ENCODE measurements around the gene AJM1.

Gene AJM1

GRCh38 chr9:136860933-136861873 lies 18.9 kb downstream of the AJM1 start:
- peaks cover 34% of the 10 kb centered on the region for H3K36me3 ChIP-seq (ENCODE audit: control insufficient read depth, low read length)
- no peaks in the 10 kb centered on the region for H3K9me2 ChIP-seq (replicated peaks; ENCODE audit: control insufficient read depth, low read length)
- no peaks in the 10 kb centered on the region for H3K27me3 ChIP-seq (ENCODE audit: control insufficient read depth, low read length)
- no peaks in the 10 kb centered on the region for H3F3A ChIP-seq (ENCODE audit: control insufficient read depth, insufficient read depth)
- H3K4me1 ChIP-seq (ENCODE audit: control insufficient read depth, low read length): peaks cover 8% of the 10 kb centered on the region
- peaks cover 18% of the 10 kb centered on the region for H3K79me2 ChIP-seq (ENCODE audit: control insufficient read depth, low read length)
- H3K27ac ChIP-seq (ENCODE audit: low read depth, low read length): no peak overlapping the region
- H3K4me3 ChIP-seq (ENCODE audit: low read length): no peak overlapping the region
- TF ChIP-seq CTCF (IDR thresholded peaks at IDR 0.05; ENCODE audit: low read depth, low read length, poor library complexity, severe bottlenecking): no peak
- no peak for TF ChIP-seq EZH2phosphoT487 (IDR thresholded peaks at IDR 0.05; ENCODE audit: borderline replicate concordance, low read length)
- H4K20me1 ChIP-seq (ENCODE audit: control insufficient read depth, insufficient read depth, low read depth, low read length): no peaks in the 10 kb centered on the region
- H3K4me2 ChIP-seq (ENCODE audit: low read length): no peak overlapping the region
- H3K9me3 ChIP-seq (ENCODE audit: control insufficient read depth, insufficient read depth, low read length): no peaks in the 10 kb centered on the region

GRCh38 chr9:136861874-136862457 lies 19.7 kb downstream of the AJM1 start:
- Histone ChIP-seq H3K4me1 (ENCODE audit: control insufficient read depth, low read length) (peaks cover 12% of the 10 kb centered on the region), H3K9me2 (replicated peaks; ENCODE audit: control insufficient read depth, low read length) (no peaks in the 10 kb centered on the region), H3K27ac (ENCODE audit: low read depth, low read length) (no peak overlapping the region), H3K4me3 (ENCODE audit: low read length) (no peak overlapping the region), H4K20me1 (ENCODE audit: control insufficient read depth, insufficient read depth, low read depth, low read length) (no peaks in the 10 kb centered on the region), H3K27me3 (ENCODE audit: control insufficient read depth, low read length) (no peaks in the 10 kb centered on the region), H3K36me3 (ENCODE audit: control insufficient read depth, low read length) (peaks cover 34% of the 10 kb centered on the region), H3K79me2 (ENCODE audit: control insufficient read depth, low read length) (peaks cover 20% of the 10 kb centered on the region), H3F3A (ENCODE audit: control insufficient read depth, insufficient read depth) (no peaks in the 10 kb centered on the region), H3K4me2 (ENCODE audit: low read length) (no peak overlapping the region), H3K9me3 (ENCODE audit: control insufficient read depth, insufficient read depth, low read length) (no peaks in the 10 kb centered on the region)
- no peak for TF ChIP-seq CTCF (IDR thresholded peaks at IDR 0.05; ENCODE audit: low read depth, low read length, poor library complexity, severe bottlenecking)
- TF ChIP-seq EZH2phosphoT487 (IDR thresholded peaks at IDR 0.05; ENCODE audit: borderline replicate concordance, low read length): no peak

DNA sequence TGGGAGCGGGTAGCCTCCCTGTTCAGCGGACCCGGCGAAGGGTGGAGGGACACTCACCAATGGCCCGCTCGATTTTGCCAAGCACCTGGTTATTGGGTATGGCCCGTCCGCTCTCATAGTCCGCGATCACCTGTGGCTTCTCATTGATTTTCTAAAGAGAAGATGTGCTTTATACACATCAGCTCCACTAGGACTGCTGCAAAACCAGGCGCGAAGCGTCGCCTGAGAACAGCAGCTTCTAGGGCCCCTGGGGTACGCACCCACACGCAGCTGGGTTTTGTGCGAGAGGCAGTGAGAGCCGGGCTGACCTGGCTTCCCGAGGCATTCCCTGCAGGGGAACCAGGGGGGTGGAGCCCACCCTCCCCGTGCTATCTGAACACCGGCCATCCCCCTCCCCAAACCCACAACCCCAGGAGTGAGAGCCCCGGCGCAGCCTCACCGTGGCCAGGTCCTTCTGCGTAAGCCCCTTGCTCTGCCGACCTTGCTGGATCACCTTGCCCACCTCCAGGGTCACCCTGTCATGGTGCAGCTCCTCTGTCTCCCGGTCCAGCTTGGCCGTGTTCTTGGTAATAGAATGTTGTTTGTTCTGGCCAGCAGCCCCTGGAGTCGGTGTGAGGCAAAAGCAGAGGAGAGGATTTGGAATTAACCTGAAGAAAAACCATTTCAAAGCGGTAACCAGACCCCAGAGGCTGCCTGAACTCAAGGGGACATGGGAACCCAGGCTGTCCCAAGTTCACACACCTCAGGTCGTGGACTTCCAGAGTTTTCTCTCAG lies 20.8 kb downstream of the AJM1 start:
- Histone ChIP-seq H3K4me1 (ENCODE audit: control insufficient read depth, low read length) (peaks cover 15% of the 10 kb centered on the region), H3K36me3 (ENCODE audit: control insufficient read depth, low read length) (peaks cover 34% of the 10 kb centered on the region), H4K20me1 (ENCODE audit: control insufficient read depth, insufficient read depth, low read depth, low read length) (no peaks in the 10 kb centered on the region), H3F3A (ENCODE audit: control insufficient read depth, insufficient read depth) (no peaks in the 10 kb centered on the region), H3K79me2 (ENCODE audit: control insufficient read depth, low read length) (peaks cover 24% of the 10 kb centered on the region), H3K4me2 (ENCODE audit: low read length) (no peak overlapping the region), H3K27ac (ENCODE audit: low read depth, low read length) (no peak overlapping the region), H3K4me3 (ENCODE audit: low read length) (no peak overlapping the region), H3K27me3 (ENCODE audit: control insufficient read depth, low read length) (no peaks in the 10 kb centered on the region), H3K9me2 (replicated peaks; ENCODE audit: control insufficient read depth, low read length) (no peaks in the 10 kb centered on the region), H3K9me3 (ENCODE audit: control insufficient read depth, insufficient read depth, low read length) (no peaks in the 10 kb centered on the region)
- TF ChIP-seq EZH2phosphoT487 (IDR thresholded peaks at IDR 0.05; ENCODE audit: borderline replicate concordance, low read length): no peak
- no peak for TF ChIP-seq CTCF (IDR thresholded peaks at IDR 0.05; ENCODE audit: low read depth, low read length, poor library complexity, severe bottlenecking)
